IMR-90 (cell line): ENCODE results near the gene F13A1. TPM values are rescaled to one million over a fixed set of nuclear protein-coding genes. Genes with fewer than 3 reads are reported as not detected.

Experiments
- ATAC-seq: fragments of 200-7000 bp; cut with Tn5 transposase; 2 replicates; pipeline ENCODE4 v1.9.1; 2020; ENCODE audit warnings: low read depth, mild to moderate bottlenecking, moderate library complexity
- BruUV-seq: library from RNA; stranded (reverse); fragments of 400-500 nt; replicated peaks from 2 replicates; lab custom pipeline; 2021; lab: Mats Ljungman, UMichigan
- CTCF ChIA-PET: fragments of 300-600 bp; formaldehyde crosslinking; extraction: SDS; loops from one replicate; lab custom pipeline; 2021; ENCODE audit warnings: antibody characterized with exemption; lab: Yijun Ruan, JAX
- POLR2A ChIA-PET: fragments of 300-600 bp; sonication (Branson Sonifier 250); formaldehyde crosslinking; loops from one replicate; lab custom pipeline; 2022; ENCODE audit warnings: antibody characterized with exemption; ENCODE audit not compliant: unreplicated experiment; lab: Charles Lee
- DNase-seq: peaks from one replicate; pipeline ENCODE4 v3.0.0; 2013
- H2AFZ ChIP-seq: replicated peaks from 2 replicates; pipeline ENCODE3; 2013; ENCODE audit warnings: low read length, mild to moderate bottlenecking; ENCODE audit not compliant: poor library complexity
- H2AK5ac ChIP-seq: 2 replicates; pipeline ENCODE4 v1.6.1; 2013; ENCODE audit warnings: low read depth, low read length, inconsistent platforms
- H2AK9ac ChIP-seq: replicated peaks from 2 replicates; pipeline ENCODE3; 2013; ENCODE audit warnings: mild to moderate bottlenecking, low read depth, low read length, moderate library complexity; ENCODE audit not compliant: poor library complexity
- H2BK120ac ChIP-seq: 2 replicates; pipeline ENCODE4 v1.6.1; 2013; ENCODE audit warnings: low read depth, low read length, inconsistent platforms
- H2BK15ac ChIP-seq: 3 replicates; pipeline ENCODE4 v1.6.1; 2013; ENCODE audit warnings: low read depth, low read length, inconsistent platforms
- H2BK20ac ChIP-seq: 2 replicates; pipeline ENCODE4 v1.6.1; 2013; ENCODE audit warnings: low read depth, mild to moderate bottlenecking, inconsistent platforms, low read length, moderate library complexity
- H2BK5ac ChIP-seq: 2 replicates; pipeline ENCODE4 v1.6.1; 2013; ENCODE audit warnings: mild to moderate bottlenecking, low read depth, low read length, inconsistent platforms; ENCODE audit not compliant: poor library complexity, severe bottlenecking
- H3K14ac ChIP-seq: replicated peaks from 2 replicates; pipeline ENCODE4 v1.6.1; 2013; ENCODE audit warnings: low read depth, low read length, inconsistent platforms
- H3K18ac ChIP-seq: 2 replicates; pipeline ENCODE4 v1.6.1; 2013; ENCODE audit warnings: low read depth, low read length, control low read depth
- H3K23ac ChIP-seq: 2 replicates; pipeline ENCODE4 v1.6.1; 2013; ENCODE audit warnings: low read depth, low read length, inconsistent platforms
- H3K27ac ChIP-seq: 2 replicates; pipeline ENCODE4 v1.5.1; 2013; ENCODE audit warnings: mild to moderate bottlenecking, control low read depth, low read length; ENCODE audit not compliant: insufficient read depth
- H3K27me3 ChIP-seq: 2 replicates; pipeline ENCODE4 v1.6.1; 2013; ENCODE audit warnings: low read length; ENCODE audit not compliant: control insufficient read depth, insufficient read depth
- H3K36me3 ChIP-seq: 2 replicates; pipeline ENCODE4 v1.6.1; 2013; ENCODE audit warnings: low read length, mixed read lengths; ENCODE audit not compliant: control insufficient read depth, insufficient read depth
- H3K4ac ChIP-seq: 2 replicates; pipeline ENCODE4 v1.6.1; 2013; ENCODE audit warnings: low read depth, low read length, inconsistent platforms
- H3K4me1 ChIP-seq: 2 replicates; pipeline ENCODE4 v1.6.1; 2013; ENCODE audit warnings: low read length, mixed read lengths; ENCODE audit not compliant: control insufficient read depth, insufficient read depth
- H3K4me2 ChIP-seq: 2 replicates; pipeline ENCODE4 v1.6.1; 2013; ENCODE audit warnings: low read depth, mild to moderate bottlenecking, control low read depth, low read length, moderate library complexity
- H3K4me3 ChIP-seq: 2 replicates; pipeline ENCODE4 v1.5.1; 2013; ENCODE audit warnings: low read depth, mild to moderate bottlenecking, control low read depth, low read length, moderate library complexity; ENCODE audit not compliant: insufficient read depth
- H3K56ac ChIP-seq: 2 replicates; pipeline ENCODE4 v1.6.1; 2013; ENCODE audit warnings: low read length, inconsistent platforms; ENCODE audit not compliant: insufficient read depth; ENCODE audit errors: extremely low read depth
- H3K79me1 ChIP-seq, 2 experiments: 2 replicates each; pipeline ENCODE4 v1.6.1; 2013; ENCODE audit warnings: low read length in 2 of 2, inconsistent platforms in 1 of 2, low read depth in 1 of 2
- H3K9ac ChIP-seq: 2 replicates; pipeline ENCODE4 v1.6.1; 2013; ENCODE audit warnings: low read depth, low read length, control low read depth
- H3K9me1 ChIP-seq: 2 replicates; pipeline ENCODE4 v1.6.1; 2013; ENCODE audit warnings: low read length, inconsistent platforms; ENCODE audit not compliant: insufficient read depth
- H3K9me3 ChIP-seq: 2 replicates; pipeline ENCODE4 v1.6.1; 2013; ENCODE audit warnings: low read length; ENCODE audit not compliant: control insufficient read depth, insufficient read depth
- H4K20me1 ChIP-seq: 2 replicates; pipeline ENCODE4 v1.6.1; 2013; ENCODE audit warnings: low read length, inconsistent platforms; ENCODE audit not compliant: insufficient read depth
- H4K5ac ChIP-seq: 2 replicates; pipeline ENCODE4 v1.6.1; 2013; ENCODE audit warnings: mild to moderate bottlenecking, low read depth, low read length, control low read depth
- H4K8ac ChIP-seq, 2 experiments: 2 replicates each; pipeline ENCODE4 v1.6.1; 2013; ENCODE audit warnings: low read depth in 2 of 2, low read length in 2 of 2, control low read depth in 1 of 2, inconsistent platforms in 1 of 2
- H4K91ac ChIP-seq: 2 replicates; pipeline ENCODE4 v1.6.1; 2013; ENCODE audit warnings: low read depth, low read length, inconsistent platforms; ENCODE audit not compliant: insufficient read depth
- POLR2A ChIP-seq: IDR thresholded peaks from 2 replicates; pipeline ENCODE4 v1.6.1; 2012; ENCODE audit warnings: mild to moderate bottlenecking, low read depth, low read length
- WGBS, 2 experiments: methylation state at CpG; one replicate each; pipeline versions ENCODE4 v1.1.5 to v1.1.7; 2013; ENCODE audit warnings: missing lambda C conversion rate in 2 of 2; ENCODE audit not compliant: insufficient read length in 1 of 2; ENCODE audit errors: extremely low coverage in 2 of 2; 5-methylcytosine and 5-hydroxymethylcytosine counted together
- dilution Hi-C: fragments of 300-500 bp; cut with HindIII; formaldehyde crosslinking; loops from one replicate; pipeline ENCODE4 v1.14.3; 2018; ENCODE audit warnings: low sequenced_read_pairs; ENCODE audit not compliant: unreplicated experiment
- in situ Hi-C: fragments of 300-500 bp; cut with MboI; formaldehyde crosslinking; loops from 3 replicates; pipeline ENCODE4 v1.14.3; 2019; ENCODE audit warnings: low sequenced_read_pairs, inconsistent platforms, mixed read lengths
- intact Hi-C: fragments of 100-400 bp; cut with micrococcal nuclease; formaldehyde crosslinking; loops from 2 replicates; pipeline ENCODE4 v1.10.0; 2022
- polyA plus RNA-seq, 3 experiments: library from polyadenylated mRNA; depleted of rRNA; stranded (reverse); fragments of >200 nt; gene quantifications; 2 replicates each; pipeline ENCODE4 v1.2.3, GENCODE V29; 2012; ENCODE audit warnings: low replicate concordance in 1 of 3
- total RNA-seq: library from RNA; depleted of rRNA; stranded (reverse); fragments of >200 nt; gene quantifications from 2 replicates; pipeline ENCODE4 v1.2.3, GENCODE V29; 2012

F13A1 gene
- total and polyA plus RNA-seq, 2 of the 4 experiments (the other 2 are of a cell fraction): not detected

- Histone ChIP-seq H3K27me3 (no peaks in the 10 kb centered on the region), H2BK5ac (no peak overlapping the region), H3K36me3 (no peaks in the 10 kb centered on the region), H3K56ac (no peak overlapping the region), H3K14ac (no peak overlapping the region), H2BK20ac (no peak overlapping the region), H3K27ac (no peak overlapping the region), H3K9ac (no peak overlapping the region), H2AK5ac (no peak overlapping the region), H2AFZ (no peak overlapping the region), H4K20me1 (no peaks in the 10 kb centered on the region), H4K91ac (no peak overlapping the region), H2BK15ac (no peak overlapping the region), H3K9me3 (peaks cover 16% of the 10 kb centered on the region), H4K5ac (no peak overlapping the region), H3K18ac (no peak overlapping the region), H3K4me2 (no peak overlapping the region), H3K4me1 (no peaks in the 10 kb centered on the region), H3K4me3 (no peak overlapping the region), H3K23ac (no peak overlapping the region), H3K79me1 (no peaks in the 10 kb centered on the region), H3K4ac (no peak overlapping the region), H2AK9ac (no peak overlapping the region), H3K9me1 (no peaks in the 10 kb centered on the region), H4K8ac (no peak overlapping the region), H2BK120ac (no peak overlapping the region)
- ATAC-seq (no peak), DNase-seq (no peak)
- ChIA-PET POLR2A (no interaction called here), CTCF (no interaction called here)
- 51% methylated on average over 4 of the region's 7 CpGs; no CpG with 5 or more reads in 1 of the 2 experiments for WGBS, 2 experiments
- in situ Hi-C loops (no loop called here), dilution Hi-C loops (no loop called here), intact Hi-C loops (no loop called here)
- TF ChIP-seq POLR2A: no peak
- no TSS peak for BruUV-seq
Measured at GRCh38 chr6:6270948-6271535, 49.4 kb downstream of the F13A1 start.
